ENCODE measurements around the gene IDH3G. TPM values are rescaled to one million over a fixed set of nuclear protein-coding genes. Genes with fewer than 3 reads are reported as not detected.

The IDH3G gene
- polyA plus RNA-seq, 1 donor, result 58.7 TPM

GRCh38 chrX:153778181-153778580 is 16.0 kb downstream of the IDH3G start:
- peaks cover 11% of the 10 kb centered on the region for H3K27me3 ChIP-seq (ENCODE audit: control insufficient read depth, insufficient read depth, low read length)
- no peak overlapping the region for H3K4me3 ChIP-seq (ENCODE audit: low read length)
- no peaks in the 10 kb centered on the region for H3K36me3 ChIP-seq (ENCODE audit: control insufficient read depth, insufficient read depth, low read length)
- peaks cover 3% of the 10 kb centered on the region for H3K9me3 ChIP-seq (ENCODE audit: control insufficient read depth, low read depth, low read length)
- H3K27ac ChIP-seq (ENCODE audit: low read length), result no peak overlapping the region
- DNase-seq, result no peak
- no CpG with 5 or more reads among the region's 17 CpGs for WGBS (ENCODE audit: insufficient coverage, low lambda C conversion rate)
- H3K4me1 ChIP-seq (ENCODE audit: control insufficient read depth, insufficient read depth, low read length), result no peaks in the 10 kb centered on the region

- Histone ChIP-seq H3K27me3 (ENCODE audit: control insufficient read depth, insufficient read depth, low read length) (peaks cover 11% of the 10 kb centered on the region), H3K36me3 (ENCODE audit: control insufficient read depth, insufficient read depth, low read length) (no peaks in the 10 kb centered on the region), H3K9me3 (ENCODE audit: control insufficient read depth, low read depth, low read length) (peaks cover 3% of the 10 kb centered on the region), H3K4me3 (ENCODE audit: low read length) (no peak overlapping the region), H3K4me1 (ENCODE audit: control insufficient read depth, insufficient read depth, low read length) (no peaks in the 10 kb centered on the region), H3K27ac (ENCODE audit: low read length) (no peak overlapping the region)
- DNase-seq, result no peak
- no CpG with 5 or more reads among the region's 34 CpGs for WGBS (ENCODE audit: insufficient coverage, low lambda C conversion rate)
Observed at GRCh38 chrX:153777261-153778090, 16.7 kb downstream of the IDH3G start.

GRCh38 chrX:153776611-153777045 is 17.5 kb downstream of the IDH3G start:
- no peak for DNase-seq
- no CpG with 5 or more reads among the region's 22 CpGs for WGBS (ENCODE audit: insufficient coverage, low lambda C conversion rate)

GRCh38 chrX:153776120-153776599 is 18.0 kb downstream of the IDH3G start:
- Histone ChIP-seq H3K4me3 (ENCODE audit: low read length) (no peak overlapping the region), H3K4me1 (ENCODE audit: control insufficient read depth, insufficient read depth, low read length) (no peaks in the 10 kb centered on the region), H3K9me3 (ENCODE audit: control insufficient read depth, low read depth, low read length) (peaks cover 3% of the 10 kb centered on the region), H3K36me3 (ENCODE audit: control insufficient read depth, insufficient read depth, low read length) (no peaks in the 10 kb centered on the region), H3K27ac (ENCODE audit: low read length) (no peak overlapping the region), H3K27me3 (ENCODE audit: control insufficient read depth, insufficient read depth, low read length) (peaks cover 11% of the 10 kb centered on the region)
- no peak for DNase-seq
- no CpG with 5 or more reads among the region's 20 CpGs for WGBS (ENCODE audit: insufficient coverage, low lambda C conversion rate)

More at GRCh38 chrX:153776611-153777045, 17.5 kb downstream of the IDH3G start:
- H3K36me3 ChIP-seq (ENCODE audit: control insufficient read depth, insufficient read depth, low read length), result no peaks in the 10 kb centered on the region
- H3K4me3 ChIP-seq (ENCODE audit: low read length), result no peak overlapping the region
- no peak overlapping the region for H3K27ac ChIP-seq (ENCODE audit: low read length)
- H3K4me1 ChIP-seq (ENCODE audit: control insufficient read depth, insufficient read depth, low read length), result no peaks in the 10 kb centered on the region
- H3K9me3 ChIP-seq (ENCODE audit: control insufficient read depth, low read depth, low read length), result peaks cover 3% of the 10 kb centered on the region
- peaks cover 11% of the 10 kb centered on the region for H3K27me3 ChIP-seq (ENCODE audit: control insufficient read depth, insufficient read depth, low read length)

- H3K9me3 ChIP-seq (ENCODE audit: control insufficient read depth, low read depth, low read length), result peaks cover 3% of the 10 kb centered on the region
- peaks cover 11% of the 10 kb centered on the region for H3K27me3 ChIP-seq (ENCODE audit: control insufficient read depth, insufficient read depth, low read length)
- no peaks in the 10 kb centered on the region for H3K4me1 ChIP-seq (ENCODE audit: control insufficient read depth, insufficient read depth, low read length)
- DNase-seq, result no peak
- H3K4me3 ChIP-seq (ENCODE audit: low read length), result no peak overlapping the region
- H3K27ac ChIP-seq (ENCODE audit: low read length), result no peak overlapping the region
- H3K36me3 ChIP-seq (ENCODE audit: control insufficient read depth, insufficient read depth, low read length), result no peaks in the 10 kb centered on the region
- WGBS (ENCODE audit: insufficient coverage, low lambda C conversion rate), result no CpG with 5 or more reads among the region's 42 CpGs
Observed at GRCh38 chrX:153775293-153776119, 18.7 kb downstream of the IDH3G start.

- no peaks in the 10 kb centered on the region for H3K36me3 ChIP-seq (ENCODE audit: control insufficient read depth, insufficient read depth, low read length)
Observed at GRCh38 chrX:153774576-153775292, 19.4 kb downstream of the IDH3G start.

GRCh38 chrX:153773741-153774575 is 20.2 kb downstream of the IDH3G start:
- DNase-seq, result no peak
- H3K36me3 ChIP-seq (ENCODE audit: control insufficient read depth, insufficient read depth, low read length), result no peaks in the 10 kb centered on the region

More at GRCh38 chrX:153774576-153775292, 19.4 kb downstream of the IDH3G start:
- H3K27ac ChIP-seq (ENCODE audit: low read length), result no peak overlapping the region
- peaks cover 3% of the 10 kb centered on the region for H3K9me3 ChIP-seq (ENCODE audit: control insufficient read depth, low read depth, low read length)
- no CpG with 5 or more reads among the region's 37 CpGs for WGBS (ENCODE audit: insufficient coverage, low lambda C conversion rate)
- no peak for DNase-seq
- H3K27me3 ChIP-seq (ENCODE audit: control insufficient read depth, insufficient read depth, low read length), result peaks cover 3% of the 10 kb centered on the region
- H3K4me3 ChIP-seq (ENCODE audit: low read length), result no peak overlapping the region
- H3K4me1 ChIP-seq (ENCODE audit: control insufficient read depth, insufficient read depth, low read length), result no peaks in the 10 kb centered on the region

GRCh38 chrX:153773218-153773611 is 21.0 kb downstream of the IDH3G start:
- Histone ChIP-seq H3K27ac (ENCODE audit: low read length) (no peak overlapping the region), H3K4me3 (ENCODE audit: low read length) (no peak overlapping the region), H3K9me3 (ENCODE audit: control insufficient read depth, low read depth, low read length) (no peaks in the 10 kb centered on the region), H3K36me3 (ENCODE audit: control insufficient read depth, insufficient read depth, low read length) (no peaks in the 10 kb centered on the region), H3K4me1 (ENCODE audit: control insufficient read depth, insufficient read depth, low read length) (no peaks in the 10 kb centered on the region), H3K27me3 (ENCODE audit: control insufficient read depth, insufficient read depth, low read length) (no peaks in the 10 kb centered on the region)
- no CpG with 5 or more reads among the region's 23 CpGs for WGBS (ENCODE audit: insufficient coverage, low lambda C conversion rate)
- DNase-seq, result no peak

More at GRCh38 chrX:153773741-153774575, 20.2 kb downstream of the IDH3G start:
- peaks cover 3% of the 10 kb centered on the region for H3K9me3 ChIP-seq (ENCODE audit: control insufficient read depth, low read depth, low read length)
- H3K27ac ChIP-seq (ENCODE audit: low read length), result no peak overlapping the region
- H3K4me3 ChIP-seq (ENCODE audit: low read length), result no peak overlapping the region
- WGBS (ENCODE audit: insufficient coverage, low lambda C conversion rate), result no CpG with 5 or more reads among the region's 48 CpGs
- H3K4me1 ChIP-seq (ENCODE audit: control insufficient read depth, insufficient read depth, low read length), result no peaks in the 10 kb centered on the region
- no peaks in the 10 kb centered on the region for H3K27me3 ChIP-seq (ENCODE audit: control insufficient read depth, insufficient read depth, low read length)

GRCh38 chrX:153772316-153773217 is 21.6 kb downstream of the IDH3G start:
- WGBS (ENCODE audit: insufficient coverage, low lambda C conversion rate), result no CpG with 5 or more reads among the region's 21 CpGs
- H3K27me3 ChIP-seq (ENCODE audit: control insufficient read depth, insufficient read depth, low read length), result no peaks in the 10 kb centered on the region
- no peaks in the 10 kb centered on the region for H3K36me3 ChIP-seq (ENCODE audit: control insufficient read depth, insufficient read depth, low read length)
- no peaks in the 10 kb centered on the region for H3K9me3 ChIP-seq (ENCODE audit: control insufficient read depth, low read depth, low read length)
- no peak for DNase-seq
- H3K4me1 ChIP-seq (ENCODE audit: control insufficient read depth, insufficient read depth, low read length), result no peaks in the 10 kb centered on the region
- no peak overlapping the region for H3K4me3 ChIP-seq (ENCODE audit: low read length)
- H3K27ac ChIP-seq (ENCODE audit: low read length), result no peak overlapping the region
